ENCODE data around the gene PDE1C. TPM values are rescaled to one million over a fixed set of nuclear protein-coding genes. Genes with fewer than 3 reads are reported as not detected.

The PDE1C gene
- total and polyA plus RNA-seq, 5 donors from 2014 or later: not detected

DNA sequence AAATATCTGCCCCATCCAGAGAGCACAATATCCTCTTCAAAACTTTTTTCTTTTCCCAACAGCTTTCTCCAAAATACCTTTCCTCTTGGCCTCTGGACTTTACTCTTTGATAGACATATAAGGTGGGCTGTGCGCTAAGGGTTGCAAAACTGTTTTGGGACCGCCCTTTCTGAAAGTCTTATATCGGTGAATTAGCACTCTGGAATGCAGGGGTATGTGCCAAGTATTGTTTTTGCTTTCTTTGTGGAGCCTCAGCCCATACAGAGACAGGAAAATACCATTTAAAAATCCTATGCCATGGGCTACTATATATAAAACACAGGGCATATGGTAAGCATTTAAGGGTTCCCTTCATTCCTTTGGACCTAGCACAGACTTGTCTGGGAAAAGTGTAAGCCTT, 345.5 kb downstream of the PDE1C start:
- H3K36me3 Mint-ChIP-seq: no peaks in the 10 kb centered on the region
- H3K4me1 Mint-ChIP-seq: no peaks in the 10 kb centered on the region
- H3K9me3 ChIP-seq (ENCODE audit: control insufficient read depth in 2 of 2, low read length in 2 of 2): no peaks in the 10 kb centered on the region
- no peaks in the 10 kb centered on the region for H3K27me3 ChIP-seq (ENCODE audit: control insufficient read depth, insufficient read depth, low read length)
- no peaks in the 10 kb centered on the region for H3K4me1 ChIP-seq (ENCODE audit: control insufficient read depth, insufficient read depth, low read length, poor library complexity, severe bottlenecking)
- no peak overlapping the region for H3K4me3 Mint-ChIP-seq
- H3K36me3 ChIP-seq (ENCODE audit: control insufficient read depth, insufficient read depth, low read length): no peaks in the 10 kb centered on the region
- DNase-seq: no peak
- H3K27me3 Mint-ChIP-seq: no peaks in the 10 kb centered on the region
- H3K27ac ChIP-seq (ENCODE audit: insufficient read depth, low read length, poor library complexity, severe bottlenecking): no peak overlapping the region
- no peak overlapping the region for H3K27ac Mint-ChIP-seq
- peaks cover 0 to 3% (median 0%) of the 10 kb centered on the region in 7 donors for H3K9me3 Mint-ChIP-seq
- no peak overlapping the region for H3K4me3 ChIP-seq (ENCODE audit: low read depth, low read length)
- no peak for ATAC-seq (ENCODE audit: low read depth in 2 of 2)

DNA sequence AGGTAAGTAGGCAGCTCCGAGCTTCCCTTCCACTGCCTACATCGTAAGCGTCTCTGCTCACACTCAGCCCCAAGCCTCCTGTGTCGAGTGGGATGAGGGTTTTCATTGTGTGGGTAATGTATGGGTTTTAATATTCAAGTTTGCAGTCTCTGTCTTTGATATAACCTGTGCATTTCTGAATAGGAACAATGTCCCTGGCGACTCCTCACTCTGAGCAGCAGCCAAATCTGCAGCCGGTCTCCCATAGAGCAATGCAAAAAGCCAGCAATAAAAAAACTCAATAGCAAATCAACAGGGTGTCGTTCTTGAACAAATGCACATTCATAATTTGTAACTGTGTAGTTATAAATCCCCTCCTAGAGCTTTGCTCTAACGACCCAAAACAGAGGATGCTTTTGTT, 349.8 kb downstream of the PDE1C start:
- no peaks in the 10 kb centered on the region for H3K4me1 Mint-ChIP-seq
- H3K27me3 Mint-ChIP-seq: no peaks in the 10 kb centered on the region
- no peak overlapping the region for H3K4me3 Mint-ChIP-seq

GRCh38 chr7:31716355-31716754, 353.9 kb downstream of the PDE1C start:
- Mint-ChIP-seq H3K27ac (no peak overlapping the region), H3K4me3 (no peak overlapping the region), H3K27me3 (no peaks in the 10 kb centered on the region), H3K36me3 (no peaks in the 10 kb centered on the region), H3K4me1 (no peaks in the 10 kb centered on the region), H3K9me3 (peaks cover 0 to 5% (median 0%) of the 10 kb centered on the region in 7 donors)
- Histone ChIP-seq H3K4me3 (ENCODE audit: low read depth, low read length) (no peak overlapping the region), H3K27ac (ENCODE audit: insufficient read depth, low read length, poor library complexity, severe bottlenecking) (no peak overlapping the region), H3K9me3 (ENCODE audit: control insufficient read depth in 2 of 2, low read length in 2 of 2) (no peaks in the 10 kb centered on the region), H3K36me3 (ENCODE audit: control insufficient read depth, insufficient read depth, low read length) (no peaks in the 10 kb centered on the region), H3K4me1 (ENCODE audit: control insufficient read depth, insufficient read depth, low read length, poor library complexity, severe bottlenecking) (no peaks in the 10 kb centered on the region), H3K27me3 (ENCODE audit: control insufficient read depth, insufficient read depth, low read length) (no peaks in the 10 kb centered on the region)
- DNase-seq (no peak), ATAC-seq (ENCODE audit: low read depth in 2 of 2) (no peak)

More for the DNA sequence above, 349.8 kb downstream of the PDE1C start:
- no peak overlapping the region for H3K27ac ChIP-seq (ENCODE audit: insufficient read depth, low read length, poor library complexity, severe bottlenecking)
- Mint-ChIP-seq H3K27ac (no peak overlapping the region), H3K9me3 (no peaks in the 10 kb centered on the region), H3K36me3 (no peaks in the 10 kb centered on the region)
- DNase-seq: no peak
- ATAC-seq (ENCODE audit: low read depth in 2 of 2): no peak
- no peak overlapping the region for H3K4me3 ChIP-seq (ENCODE audit: low read depth, low read length)
- H3K4me1 ChIP-seq (ENCODE audit: control insufficient read depth, insufficient read depth, low read length, poor library complexity, severe bottlenecking): no peaks in the 10 kb centered on the region
- no peaks in the 10 kb centered on the region for H3K9me3 ChIP-seq (ENCODE audit: control insufficient read depth in 2 of 2, low read length in 2 of 2)
- no peaks in the 10 kb centered on the region for H3K27me3 ChIP-seq (ENCODE audit: control insufficient read depth, insufficient read depth, low read length)
- H3K36me3 ChIP-seq (ENCODE audit: control insufficient read depth, insufficient read depth, low read length): no peaks in the 10 kb centered on the region

DNA sequence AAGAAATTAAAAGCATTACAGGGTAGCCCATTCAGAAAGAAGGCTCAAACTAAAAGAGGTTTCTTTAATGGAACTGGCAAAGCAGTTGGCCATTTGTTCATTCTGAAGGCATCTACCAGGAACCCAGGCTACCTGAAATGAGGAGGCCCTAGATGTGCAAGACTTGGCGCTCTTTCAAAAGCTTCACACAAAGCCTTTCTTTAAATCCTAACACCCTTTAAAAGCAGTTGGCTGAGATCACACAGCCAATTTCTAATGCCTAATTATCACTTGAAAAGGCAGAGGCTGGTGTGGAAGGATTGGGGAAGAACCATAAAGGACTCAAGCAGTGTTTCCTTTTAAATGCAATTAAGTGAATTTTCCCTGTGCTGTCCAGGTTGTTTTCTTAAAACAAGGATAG, 360.0 kb downstream of the PDE1C start:
- H3K4me3 Mint-ChIP-seq: no peak overlapping the region
- H3K36me3 Mint-ChIP-seq: no peaks in the 10 kb centered on the region
- no peak for ATAC-seq (ENCODE audit: low read depth in 2 of 2)

GRCh38 chr7:31707089-31707488, 363.1 kb downstream of the PDE1C start:
- H3K27me3 ChIP-seq (ENCODE audit: control insufficient read depth, insufficient read depth, low read length): no peaks in the 10 kb centered on the region
- H3K4me1 ChIP-seq (ENCODE audit: control insufficient read depth, insufficient read depth, low read length, poor library complexity, severe bottlenecking): no peaks in the 10 kb centered on the region
- H3K4me1 Mint-ChIP-seq: no peaks in the 10 kb centered on the region
- H3K36me3 ChIP-seq (ENCODE audit: control insufficient read depth, insufficient read depth, low read length): no peaks in the 10 kb centered on the region
- DNase-seq (no peak), ATAC-seq (ENCODE audit: low read depth in 2 of 2) (no peak)
- H3K36me3 Mint-ChIP-seq: no peaks in the 10 kb centered on the region
- H3K27ac Mint-ChIP-seq: no peak overlapping the region
- H3K4me3 ChIP-seq (ENCODE audit: low read depth, low read length): no peak overlapping the region
- H3K27me3 Mint-ChIP-seq: no peaks in the 10 kb centered on the region
- H3K27ac ChIP-seq (ENCODE audit: insufficient read depth, low read length, poor library complexity, severe bottlenecking): no peak overlapping the region
- H3K9me3 Mint-ChIP-seq: peaks cover 0 to 6% (median 0%) of the 10 kb centered on the region in 7 donors
- H3K4me3 Mint-ChIP-seq: no peak overlapping the region
- no peaks in the 10 kb centered on the region for H3K9me3 ChIP-seq (ENCODE audit: control insufficient read depth in 2 of 2, low read length in 2 of 2)

More for the DNA sequence above, 360.0 kb downstream of the PDE1C start:
- no peaks in the 10 kb centered on the region for H3K9me3 ChIP-seq (ENCODE audit: control insufficient read depth in 2 of 2, low read length in 2 of 2)
- peaks cover 0 to 5% (median 0%) of the 10 kb centered on the region in 7 donors for H3K9me3 Mint-ChIP-seq
- no peak overlapping the region for H3K4me3 ChIP-seq (ENCODE audit: low read depth, low read length)
- no peaks in the 10 kb centered on the region for H3K4me1 Mint-ChIP-seq
- no peak overlapping the region for H3K27ac Mint-ChIP-seq
- H3K27me3 ChIP-seq (ENCODE audit: control insufficient read depth, insufficient read depth, low read length): no peaks in the 10 kb centered on the region
- no peaks in the 10 kb centered on the region for H3K36me3 ChIP-seq (ENCODE audit: control insufficient read depth, insufficient read depth, low read length)
- no peak overlapping the region for H3K27ac ChIP-seq (ENCODE audit: insufficient read depth, low read length, poor library complexity, severe bottlenecking)
- no peaks in the 10 kb centered on the region for H3K4me1 ChIP-seq (ENCODE audit: control insufficient read depth, insufficient read depth, low read length, poor library complexity, severe bottlenecking)
- no peak for DNase-seq
- H3K27me3 Mint-ChIP-seq: no peaks in the 10 kb centered on the region

DNA sequence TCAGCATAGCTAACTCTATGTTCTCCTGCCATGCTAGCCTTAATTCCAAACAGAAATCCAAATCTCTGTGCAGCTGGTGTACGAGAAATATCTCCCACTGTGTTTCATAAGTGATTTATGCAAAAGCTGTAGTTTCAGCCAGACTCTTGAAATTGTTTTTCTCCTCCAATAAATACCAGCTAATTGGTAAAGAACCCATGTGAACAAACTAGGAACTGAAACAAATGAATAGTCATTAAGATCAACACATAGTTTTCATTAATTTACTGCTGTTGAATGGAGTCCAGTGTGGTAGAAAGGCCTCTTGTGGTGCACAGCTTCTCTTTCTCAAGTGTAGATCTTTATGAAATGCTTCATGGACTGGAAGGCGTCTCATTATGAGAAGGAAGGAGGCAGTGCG, 364.8 kb downstream of the PDE1C start:
- H3K27me3 Mint-ChIP-seq: no peaks in the 10 kb centered on the region
- no peak for DNase-seq
- Histone ChIP-seq H3K27me3 (ENCODE audit: control insufficient read depth, insufficient read depth, low read length) (no peaks in the 10 kb centered on the region), H3K36me3 (ENCODE audit: control insufficient read depth, insufficient read depth, low read length) (no peaks in the 10 kb centered on the region), H3K27ac (ENCODE audit: insufficient read depth, low read length, poor library complexity, severe bottlenecking) (no peak overlapping the region), H3K9me3 (ENCODE audit: control insufficient read depth in 2 of 2, low read length in 2 of 2) (no peaks in the 10 kb centered on the region), H3K4me3 (ENCODE audit: low read depth, low read length) (no peak overlapping the region), H3K4me1 (ENCODE audit: control insufficient read depth, insufficient read depth, low read length, poor library complexity, severe bottlenecking) (no peaks in the 10 kb centered on the region)
- H3K4me3 Mint-ChIP-seq: no peak overlapping the region
- H3K36me3 Mint-ChIP-seq: no peaks in the 10 kb centered on the region
- no peaks in the 10 kb centered on the region for H3K4me1 Mint-ChIP-seq
- H3K27ac Mint-ChIP-seq: no peak overlapping the region
- no peak for ATAC-seq (ENCODE audit: low read depth in 2 of 2)
- H3K9me3 Mint-ChIP-seq: peaks cover 0 to 4% (median 0%) of the 10 kb centered on the region in 7 donors

DNA sequence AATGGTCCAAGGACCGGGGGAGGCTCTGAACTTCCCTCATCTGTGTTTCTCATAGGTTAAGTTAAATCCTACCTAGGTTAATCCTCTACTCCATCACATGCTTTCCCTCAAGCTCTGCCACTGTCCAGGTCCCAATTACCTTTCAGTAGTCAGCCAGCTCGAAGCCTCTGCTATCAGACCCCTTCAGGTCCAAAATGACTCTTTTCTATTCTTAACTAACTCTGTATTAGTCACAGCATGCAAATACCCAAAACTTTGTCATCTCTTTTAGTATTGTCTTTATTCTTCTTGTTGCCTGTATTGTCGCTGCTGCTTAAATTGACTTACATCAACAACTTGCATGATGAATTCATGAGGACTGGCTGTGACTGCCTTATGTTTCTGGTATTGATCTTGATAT, 367.9 kb downstream of the PDE1C start:
- no peak for ATAC-seq (ENCODE audit: low read depth in 2 of 2)
- no peaks in the 10 kb centered on the region for H3K36me3 Mint-ChIP-seq
- no peak overlapping the region for H3K27ac Mint-ChIP-seq
- no peak for DNase-seq
- no peak overlapping the region for H3K4me3 Mint-ChIP-seq
- Histone ChIP-seq H3K9me3 (ENCODE audit: control insufficient read depth in 2 of 2, low read length in 2 of 2) (no peaks in the 10 kb centered on the region), H3K27ac (ENCODE audit: insufficient read depth, low read length, poor library complexity, severe bottlenecking) (no peak overlapping the region), H3K36me3 (ENCODE audit: control insufficient read depth, insufficient read depth, low read length) (no peaks in the 10 kb centered on the region), H3K27me3 (ENCODE audit: control insufficient read depth, insufficient read depth, low read length) (no peaks in the 10 kb centered on the region), H3K4me3 (ENCODE audit: low read depth, low read length) (no peak overlapping the region), H3K4me1 (ENCODE audit: control insufficient read depth, insufficient read depth, low read length, poor library complexity, severe bottlenecking) (no peaks in the 10 kb centered on the region)
- H3K4me1 Mint-ChIP-seq: no peaks in the 10 kb centered on the region
- H3K9me3 Mint-ChIP-seq: peaks cover 0 to 10% (median 2%) of the 10 kb centered on the region in 7 donors
- no peaks in the 10 kb centered on the region for H3K27me3 Mint-ChIP-seq

All from CD4-positive, CD25-positive, alpha-beta regulatory T cell (primary cell).